ENCODE measurements around the gene CHST15.

The CHST15 gene

GRCh38 chr10:123990889-123991288, 102.5 kb downstream of the CHST15 start:
- no peaks in the 10 kb centered on the region for H3K9me3 ChIP-seq (ENCODE audit: control insufficient read depth, insufficient read depth, low read depth, low read length)
- peaks cover 55% of the 10 kb centered on the region for H3K27me3 ChIP-seq (ENCODE audit: control insufficient read depth, insufficient read depth, low read length)
- no peak overlapping the region for H3K27ac ChIP-seq (ENCODE audit: low read depth, low read length)
- H3K9ac ChIP-seq (ENCODE audit: low read length), result no peak overlapping the region
- peaks cover 10% of the 10 kb centered on the region; the same call in 1 of the 2 replicates for H3K4me1 ChIP-seq (ENCODE audit: control insufficient read depth, insufficient read depth, low read length)
- no peak overlapping the region for H3K4me3 ChIP-seq (ENCODE audit: low read depth, low read length)
- no peaks in the 10 kb centered on the region for H3K36me3 ChIP-seq (ENCODE audit: control insufficient read depth, insufficient read depth, low read length)

DNA sequence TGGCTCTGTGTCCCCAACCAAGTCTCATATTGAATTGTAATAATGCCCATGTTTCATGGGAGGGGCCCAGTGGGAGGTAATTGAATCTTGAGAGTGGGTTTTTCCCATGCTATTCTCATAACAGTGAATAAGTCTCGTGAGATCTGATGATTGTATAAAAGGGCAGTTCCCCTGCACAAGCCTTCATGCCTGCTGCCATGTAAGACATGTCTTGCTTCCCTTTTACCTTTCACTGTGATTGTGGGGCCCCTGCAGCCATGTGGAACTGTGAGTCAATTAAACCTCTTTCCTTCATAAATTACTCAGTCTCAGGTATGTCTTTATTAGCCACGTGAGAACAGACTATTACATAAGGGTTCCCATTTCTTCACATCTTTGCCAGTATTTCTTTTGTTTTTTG, 104.7 kb downstream of the CHST15 start:
- Histone ChIP-seq H3K36me3 (ENCODE audit: control insufficient read depth, insufficient read depth, low read length) (no peaks in the 10 kb centered on the region), H3K27ac (ENCODE audit: low read depth, low read length) (no peak overlapping the region), H3K9ac (ENCODE audit: low read length) (no peak overlapping the region), H3K27me3 (ENCODE audit: control insufficient read depth, insufficient read depth, low read length) (peaks cover 46% of the 10 kb centered on the region), H3K9me3 (ENCODE audit: control insufficient read depth, insufficient read depth, low read depth, low read length) (peaks cover 7% of the 10 kb centered on the region; the same call in 1 of the 2 replicates), H3K4me1 (ENCODE audit: control insufficient read depth, insufficient read depth, low read length) (no peaks in the 10 kb centered on the region), H3K4me3 (ENCODE audit: low read depth, low read length) (no peak overlapping the region)

- no peak overlapping the region for H3K9ac ChIP-seq (ENCODE audit: low read length)
- H3K4me3 ChIP-seq (ENCODE audit: low read depth, low read length), result no peak overlapping the region
- no peak overlapping the region for H3K27ac ChIP-seq (ENCODE audit: low read depth, low read length)
- no peaks in the 10 kb centered on the region for H3K36me3 ChIP-seq (ENCODE audit: control insufficient read depth, insufficient read depth, low read length)
- H3K27me3 ChIP-seq (ENCODE audit: control insufficient read depth, insufficient read depth, low read length), result peaks cover 29% of the 10 kb centered on the region
- no peaks in the 10 kb centered on the region for H3K4me1 ChIP-seq (ENCODE audit: control insufficient read depth, insufficient read depth, low read length)
- peaks cover 10% of the 10 kb centered on the region; the same call in 1 of the 2 replicates for H3K9me3 ChIP-seq (ENCODE audit: control insufficient read depth, insufficient read depth, low read depth, low read length)
These were observed 106.7 kb downstream of the CHST15 start for GRCh38 chr10:123986736-123987135.

GRCh38 chr10:123974406-123974805, 119.0 kb downstream of the CHST15 start:
- Histone ChIP-seq H3K4me3 (ENCODE audit: low read depth, low read length) (no peak overlapping the region), H3K9ac (ENCODE audit: low read length) (no peak overlapping the region), H3K4me1 (ENCODE audit: control insufficient read depth, insufficient read depth, low read length) (peaks cover 10% of the 10 kb centered on the region), H3K36me3 (ENCODE audit: control insufficient read depth, insufficient read depth, low read length) (no peaks in the 10 kb centered on the region), H3K27ac (ENCODE audit: low read depth, low read length) (no peak overlapping the region), H3K27me3 (ENCODE audit: control insufficient read depth, insufficient read depth, low read length) (peaks cover 54% of the 10 kb centered on the region), H3K9me3 (ENCODE audit: control insufficient read depth, insufficient read depth, low read depth, low read length) (peaks cover 15% of the 10 kb centered on the region)

DNA sequence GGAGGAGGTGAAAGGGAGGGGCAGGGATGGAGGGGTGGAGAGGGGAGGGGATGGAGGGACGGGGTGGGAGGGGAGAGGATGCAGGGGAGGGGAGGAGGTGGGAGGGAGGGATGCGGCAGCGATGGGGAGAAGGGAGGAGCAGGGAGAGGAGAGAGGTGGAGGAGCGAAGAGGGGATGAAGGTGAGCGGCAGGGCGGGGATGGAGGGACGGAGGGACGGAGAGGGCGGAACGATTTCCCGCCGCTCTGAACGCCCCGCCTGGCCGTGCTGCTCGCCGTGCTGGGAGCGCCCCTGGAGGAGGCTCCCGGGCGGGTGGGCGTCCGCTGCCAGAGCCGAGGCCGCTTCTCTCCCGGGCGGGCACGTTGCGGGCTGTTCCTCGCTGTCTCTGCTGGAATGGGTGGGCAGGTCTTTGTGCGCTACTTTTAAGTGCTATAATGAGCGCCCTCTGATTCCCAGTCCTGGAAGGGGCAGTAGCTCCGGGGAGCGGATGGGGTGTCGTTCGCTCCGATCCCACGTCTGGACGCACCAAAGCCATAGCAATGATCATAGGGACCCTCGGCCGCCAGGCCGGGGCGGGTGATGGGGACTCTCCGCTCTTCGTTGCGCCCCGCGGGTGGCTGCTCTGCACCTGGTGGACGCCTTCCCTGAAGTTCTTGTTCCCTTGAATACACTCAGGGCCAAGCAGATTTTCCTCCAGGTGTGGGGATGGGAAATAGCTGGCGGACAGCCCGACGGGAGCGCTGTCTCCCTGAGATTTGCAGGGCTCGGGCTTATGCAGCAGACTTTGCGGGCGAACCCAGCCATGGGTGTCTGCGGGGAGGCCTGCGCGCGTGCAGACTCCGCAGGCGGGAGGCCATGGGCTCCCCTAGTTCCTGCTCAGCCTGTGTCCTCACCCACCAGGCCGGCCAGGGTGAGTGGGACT, 120.7 kb downstream of the CHST15 start:
- H3K36me3 ChIP-seq (ENCODE audit: control insufficient read depth, insufficient read depth, low read length), result no peaks in the 10 kb centered on the region
- H3K27ac ChIP-seq (ENCODE audit: low read depth, low read length), result no peak overlapping the region
- H3K9ac ChIP-seq (ENCODE audit: low read length), result no peak overlapping the region
- peaks cover 70% of the 10 kb centered on the region for H3K27me3 ChIP-seq (ENCODE audit: control insufficient read depth, insufficient read depth, low read length)
- peaks cover 10% of the 10 kb centered on the region for H3K4me1 ChIP-seq (ENCODE audit: control insufficient read depth, insufficient read depth, low read length)
- H3K9me3 ChIP-seq (ENCODE audit: control insufficient read depth, insufficient read depth, low read depth, low read length), result peaks cover 15% of the 10 kb centered on the region
- H3K4me3 ChIP-seq (ENCODE audit: low read depth, low read length), result peak overlapping the region; percentile 61

- Histone ChIP-seq H3K27ac (ENCODE audit: low read depth, low read length) (no peak overlapping the region), H3K4me3 (ENCODE audit: low read depth, low read length) (no peak overlapping the region), H3K9me3 (ENCODE audit: control insufficient read depth, insufficient read depth, low read depth, low read length) (peaks cover 9% of the 10 kb centered on the region), H3K4me1 (ENCODE audit: control insufficient read depth, insufficient read depth, low read length) (peaks cover 16% of the 10 kb centered on the region), H3K9ac (ENCODE audit: low read length) (no peak overlapping the region), H3K36me3 (ENCODE audit: control insufficient read depth, insufficient read depth, low read length) (no peaks in the 10 kb centered on the region), H3K27me3 (ENCODE audit: control insufficient read depth, insufficient read depth, low read length) (peaks cover 71% of the 10 kb centered on the region)
These were observed 122.5 kb downstream of the CHST15 start for GRCh38 chr10:123970927-123971286.

DNA sequence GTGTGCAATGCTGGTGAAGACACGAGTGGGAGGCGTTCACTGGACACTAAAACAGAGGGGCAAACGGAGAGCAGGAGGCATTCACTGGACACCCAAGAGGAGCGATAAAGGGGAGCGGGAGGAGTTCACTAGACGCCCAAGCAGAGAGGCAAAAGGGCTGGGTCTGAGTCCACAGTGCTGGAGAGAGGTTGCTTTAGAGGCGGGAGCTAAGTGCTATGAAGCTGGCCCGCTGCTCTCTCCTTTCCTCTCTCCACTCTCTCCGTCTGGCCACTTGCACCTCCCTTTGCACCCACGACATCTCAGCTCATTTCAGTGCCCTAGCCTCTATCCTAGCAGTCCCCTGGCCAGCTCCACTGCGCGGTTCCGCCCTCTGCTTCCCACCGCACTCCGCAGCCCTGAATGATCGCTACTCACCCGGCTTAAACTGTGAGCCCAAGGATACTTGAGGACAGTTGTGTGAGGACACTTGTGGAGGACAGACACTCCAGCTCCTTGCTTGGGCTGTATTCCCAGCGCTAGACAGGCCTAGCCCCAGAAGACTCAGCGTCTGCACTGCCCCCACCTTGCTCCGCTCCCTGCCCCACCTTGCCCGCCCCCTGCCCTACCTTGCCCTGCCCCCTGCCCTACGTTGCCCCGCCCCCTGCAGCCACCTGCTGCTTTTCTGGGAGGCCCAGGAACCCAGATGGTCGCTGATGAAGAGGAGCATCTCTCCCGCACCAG, 123.0 kb downstream of the CHST15 start:
- no peaks in the 10 kb centered on the region for H3K36me3 ChIP-seq (ENCODE audit: control insufficient read depth, insufficient read depth, low read length)
- peaks cover 70% of the 10 kb centered on the region for H3K27me3 ChIP-seq (ENCODE audit: control insufficient read depth, insufficient read depth, low read length)
- H3K4me1 ChIP-seq (ENCODE audit: control insufficient read depth, insufficient read depth, low read length), result peaks cover 16% of the 10 kb centered on the region
- no peak overlapping the region for H3K27ac ChIP-seq (ENCODE audit: low read depth, low read length)
- peaks cover 9% of the 10 kb centered on the region for H3K9me3 ChIP-seq (ENCODE audit: control insufficient read depth, insufficient read depth, low read depth, low read length)
- peak overlapping the region; percentile 52 for H3K4me3 ChIP-seq (ENCODE audit: low read depth, low read length)
- H3K9ac ChIP-seq (ENCODE audit: low read length), result no peak overlapping the region

DNA sequence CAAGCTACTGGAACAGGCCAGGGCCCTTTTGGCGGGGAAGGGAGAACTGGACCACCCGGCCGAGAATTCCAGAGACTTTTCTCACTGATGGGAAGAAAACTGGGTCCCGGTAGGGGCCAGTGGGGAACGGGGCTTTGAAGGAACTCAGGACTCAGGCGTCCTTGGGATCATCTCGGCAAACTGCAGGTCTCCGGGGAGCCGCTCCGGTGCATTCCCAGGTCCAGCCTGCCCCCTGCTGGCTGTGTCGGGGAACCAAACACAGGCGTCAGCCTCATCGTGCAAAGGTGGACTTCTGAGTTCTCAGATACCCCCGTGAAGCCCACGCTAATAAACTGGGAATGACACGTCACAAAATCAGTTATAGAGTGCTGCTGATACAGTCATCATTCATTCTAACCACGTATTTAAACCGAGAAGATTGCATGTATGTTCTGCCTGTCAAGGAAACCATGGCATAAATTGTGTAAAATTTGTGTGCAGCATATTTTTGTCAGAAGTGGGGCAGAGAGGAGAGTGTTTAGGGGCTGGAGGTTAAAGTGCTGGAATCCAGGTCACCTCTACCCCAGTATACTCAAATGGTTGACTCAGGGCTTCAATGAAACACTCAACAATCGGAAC, 125.7 kb downstream of the CHST15 start:
- Histone ChIP-seq H3K4me3 (ENCODE audit: low read depth, low read length) (no peak overlapping the region), H3K27ac (ENCODE audit: low read depth, low read length) (no peak overlapping the region), H3K9ac (ENCODE audit: low read length) (no peak overlapping the region), H3K36me3 (ENCODE audit: control insufficient read depth, insufficient read depth, low read length) (no peaks in the 10 kb centered on the region), H3K4me1 (ENCODE audit: control insufficient read depth, insufficient read depth, low read length) (peaks cover 11% of the 10 kb centered on the region), H3K9me3 (ENCODE audit: control insufficient read depth, insufficient read depth, low read depth, low read length) (no peaks in the 10 kb centered on the region), H3K27me3 (ENCODE audit: control insufficient read depth, insufficient read depth, low read length) (peaks cover 46% of the 10 kb centered on the region)

- H3K27ac ChIP-seq (ENCODE audit: low read depth, low read length), result no peak overlapping the region
- H3K9ac ChIP-seq (ENCODE audit: low read length), result no peak overlapping the region
- H3K4me3 ChIP-seq (ENCODE audit: low read depth, low read length), result no peak overlapping the region
- peaks cover 43% of the 10 kb centered on the region for H3K27me3 ChIP-seq (ENCODE audit: control insufficient read depth, insufficient read depth, low read length)
- peaks cover 11% of the 10 kb centered on the region for H3K4me1 ChIP-seq (ENCODE audit: control insufficient read depth, insufficient read depth, low read length)
- no peaks in the 10 kb centered on the region for H3K9me3 ChIP-seq (ENCODE audit: control insufficient read depth, insufficient read depth, low read depth, low read length)
- H3K36me3 ChIP-seq (ENCODE audit: control insufficient read depth, insufficient read depth, low read length), result no peaks in the 10 kb centered on the region
These were observed 126.5 kb downstream of the CHST15 start for GRCh38 chr10:123966896-123967231.

GRCh38 chr10:123965973-123966895, 127.2 kb downstream of the CHST15 start:
- Histone ChIP-seq H3K27me3 (ENCODE audit: control insufficient read depth, insufficient read depth, low read length) (peaks cover 37% of the 10 kb centered on the region), H3K36me3 (ENCODE audit: control insufficient read depth, insufficient read depth, low read length) (no peaks in the 10 kb centered on the region), H3K4me1 (ENCODE audit: control insufficient read depth, insufficient read depth, low read length) (peaks cover 11% of the 10 kb centered on the region), H3K4me3 (ENCODE audit: low read depth, low read length) (no peak overlapping the region), H3K9ac (ENCODE audit: low read length) (no peak overlapping the region), H3K9me3 (ENCODE audit: control insufficient read depth, insufficient read depth, low read depth, low read length) (0 out of 2 replicates have a peak, but pooled peaks cover under 1% of the 10 kb centered on the region), H3K27ac (ENCODE audit: low read depth, low read length) (no peak overlapping the region)

All from HUES6 (cell line).